Fibroblast of the aortic adventitia (primary cell): ENCODE data around the gene PSME1. TPM values are rescaled to one million over a fixed set of nuclear protein-coding genes. Genes with fewer than 3 reads are reported as not detected.

Source experiments
- DNase-seq: peaks from one replicate; pipeline ENCODE4 v3.0.0-alpha.2; 2010; ENCODE audit warnings: low read depth
- H3K4me3 ChIP-seq: 2 replicates; pipeline ENCODE4 v1.5.1; 2011; ENCODE audit warnings: low read depth, mild to moderate bottlenecking, control low read depth, low read length, moderate library complexity
- total RNA-seq: library from RNA; depleted of rRNA; stranded (reverse); fragments of >200 nt; gene quantifications from 2 replicates; pipeline ENCODE4 v1.2.3, GENCODE V29; 2012; ENCODE audit warnings: low replicate concordance
- TF ChIP-seq, protein P1 (sequence below): IDR thresholded peaks from 2 replicates; pipeline ENCODE4 v1.5.1; 2011; ENCODE audit warnings: mild to moderate bottlenecking, low read length, control low read depth, inconsistent platforms; ENCODE audit not compliant: insufficient read depth

Gene PSME1
- 84.8 and 117 TPM in 2 replicates for total RNA-seq

- peak within 1 kb of the TSS; percentile 87 for H3K4me3 ChIP-seq
- TF ChIP-seq, protein P1, sequence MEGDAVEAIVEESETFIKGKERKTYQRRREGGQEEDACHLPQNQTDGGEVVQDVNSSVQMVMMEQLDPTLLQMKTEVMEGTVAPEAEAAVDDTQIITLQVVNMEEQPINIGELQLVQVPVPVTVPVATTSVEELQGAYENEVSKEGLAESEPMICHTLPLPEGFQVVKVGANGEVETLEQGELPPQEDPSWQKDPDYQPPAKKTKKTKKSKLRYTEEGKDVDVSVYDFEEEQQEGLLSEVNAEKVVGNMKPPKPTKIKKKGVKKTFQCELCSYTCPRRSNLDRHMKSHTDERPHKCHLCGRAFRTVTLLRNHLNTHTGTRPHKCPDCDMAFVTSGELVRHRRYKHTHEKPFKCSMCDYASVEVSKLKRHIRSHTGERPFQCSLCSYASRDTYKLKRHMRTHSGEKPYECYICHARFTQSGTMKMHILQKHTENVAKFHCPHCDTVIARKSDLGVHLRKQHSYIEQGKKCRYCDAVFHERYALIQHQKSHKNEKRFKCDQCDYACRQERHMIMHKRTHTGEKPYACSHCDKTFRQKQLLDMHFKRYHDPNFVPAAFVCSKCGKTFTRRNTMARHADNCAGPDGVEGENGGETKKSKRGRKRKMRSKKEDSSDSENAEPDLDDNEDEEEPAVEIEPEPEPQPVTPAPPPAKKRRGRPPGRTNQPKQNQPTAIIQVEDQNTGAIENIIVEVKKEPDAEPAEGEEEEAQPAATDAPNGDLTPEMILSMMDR: no peak
- DNase-seq: peak; percentile 77
Measured at GRCh38 chr14:24135834-24136683, at the start of gene PSME1. Gene PSME1, plus strand, starts transcription at chr14:24136194. Its CDS starts 69 bp downstream, at chr14:24136263.

GRCh38 chr14:24087004-24087403 lies 49.0 kb upstream of the PSME1 start:
- TF ChIP-seq, protein P1: no peak
- no peak for DNase-seq
- H3K4me3 ChIP-seq: no peak overlapping the region

DNA sequence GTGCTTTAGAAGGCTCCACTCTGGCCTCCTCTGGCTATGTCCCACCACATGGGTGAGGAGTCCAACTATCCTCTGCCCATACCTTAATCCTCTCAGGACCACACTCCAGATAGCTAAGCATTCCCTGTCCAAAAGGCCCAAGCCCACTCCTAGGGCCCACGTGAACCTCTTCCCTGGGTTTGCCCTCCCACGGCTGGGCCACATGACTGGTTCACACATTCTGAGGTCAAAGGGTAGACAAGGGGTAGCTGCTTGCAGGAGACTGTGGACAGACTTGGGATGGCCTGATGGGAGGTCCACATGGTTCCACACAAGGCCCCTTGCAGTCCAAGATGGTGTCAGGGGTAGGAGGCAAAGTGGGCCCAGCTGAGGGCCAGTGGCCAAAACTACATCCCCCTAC lies 47.9 kb upstream of the PSME1 start:
- TF ChIP-seq, protein P1: no peak
- no peak for DNase-seq
- no peak overlapping the region for H3K4me3 ChIP-seq

DNA sequence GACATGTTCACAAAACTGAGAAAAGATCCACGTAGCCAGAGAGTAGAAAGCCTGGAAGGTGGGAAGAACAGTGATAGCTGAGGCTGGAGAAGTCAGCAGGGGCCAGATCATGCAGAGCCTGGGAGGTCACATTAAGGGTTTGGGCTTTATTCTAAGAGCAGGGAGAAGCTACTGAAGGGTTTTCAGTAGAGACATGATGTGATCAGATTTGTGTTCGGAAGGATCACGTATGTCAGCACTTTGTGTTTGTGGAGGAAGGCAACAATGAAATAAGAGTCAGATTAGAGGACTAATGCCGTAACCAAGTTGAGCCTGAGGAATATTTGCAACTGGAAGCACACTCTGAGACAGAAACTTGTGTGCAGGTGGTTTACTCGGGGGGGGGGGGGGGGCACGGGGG lies 46.1 kb upstream of the PSME1 start:
- H3K4me3 ChIP-seq: no peak overlapping the region
- TF ChIP-seq, protein P1: no peak
- DNase-seq: no peak

GRCh38 chr14:24092110-24092504 lies 43.9 kb upstream of the PSME1 start:
- H3K4me3 ChIP-seq: no peak overlapping the region
- TF ChIP-seq, protein P1: no peak
- no peak for DNase-seq

DNA sequence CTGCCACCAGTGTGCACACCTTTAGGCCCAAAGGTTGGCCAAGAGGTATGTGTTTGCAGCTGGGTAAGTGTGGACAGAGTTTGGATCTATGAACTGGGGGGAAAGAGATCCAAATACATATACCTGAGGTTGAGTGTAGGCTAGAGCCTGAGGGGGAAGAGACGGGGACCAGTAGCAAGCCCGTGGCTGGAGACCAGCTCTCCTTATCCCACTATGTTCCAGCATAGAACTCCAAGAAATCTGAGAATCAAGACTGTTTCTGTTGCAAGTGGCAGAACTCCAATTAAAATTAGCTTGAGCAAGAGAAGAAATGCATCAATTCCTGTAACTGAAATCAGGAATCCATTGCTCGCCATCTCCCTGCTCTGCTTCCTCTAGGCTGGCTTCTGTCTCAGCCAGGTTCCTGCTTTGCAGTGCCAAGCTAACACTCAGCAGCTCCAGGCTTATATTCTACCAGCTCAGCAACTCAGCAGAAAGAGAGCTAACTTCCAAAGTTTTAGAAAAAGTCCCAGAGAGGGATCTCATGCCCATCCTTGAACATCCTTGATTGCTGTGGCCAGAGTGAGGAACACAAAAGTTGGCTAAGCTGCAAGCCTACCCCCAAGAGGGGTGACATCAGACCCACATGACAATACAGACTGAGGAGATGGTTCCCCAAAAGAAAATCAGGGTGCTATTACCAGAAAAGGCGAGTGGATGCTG lies 43.3 kb upstream of the PSME1 start:
- DNase-seq: peak; percentile 66
- TF ChIP-seq, protein P1: no peak
- no peak overlapping the region for H3K4me3 ChIP-seq
